Duodenal mucosa (tissue), 2 donors: ENCODE data around the gene ATF3.

Experiments used
- H3K27ac ChIP-seq: one replicate; pipeline ENCODE4 v1.7.0; 2013; ENCODE audit warnings: low read depth, low read length
- H3K27me3 ChIP-seq, 2 donors: one replicate each; pipeline ENCODE4 v1.7.0; 2013; ENCODE audit warnings: low read length in 2 of 2, control low read depth in 1 of 2; ENCODE audit not compliant: insufficient read depth in 2 of 2, control insufficient read depth in 1 of 2
- H3K36me3 ChIP-seq, 2 donors: one replicate each; pipeline ENCODE4 v1.7.0; 2013; ENCODE audit warnings: low read length in 2 of 2, control low read depth in 1 of 2; ENCODE audit not compliant: insufficient read depth in 2 of 2, control insufficient read depth in 1 of 2
- H3K4me1 ChIP-seq, 2 donors: one replicate each; pipeline ENCODE4 v1.7.0; 2013; ENCODE audit warnings: low read length in 2 of 2, control low read depth in 1 of 2; ENCODE audit not compliant: insufficient read depth in 2 of 2, control insufficient read depth in 1 of 2
- H3K4me3 ChIP-seq, 2 donors: one replicate each; pipeline ENCODE4 v1.7.0; 2013; ENCODE audit warnings: low read length in 2 of 2, low read depth in 1 of 2
- H3K9ac ChIP-seq, 2 donors: one replicate each; pipeline ENCODE4 v1.7.0; 2013; ENCODE audit warnings: low read length in 2 of 2, low read depth in 1 of 2
- H3K9me3 ChIP-seq, 2 donors: one replicate each; pipeline ENCODE4 v1.7.0; 2013; ENCODE audit warnings: low read length in 2 of 2, control low read depth in 1 of 2; ENCODE audit not compliant: control insufficient read depth in 1 of 2

ATF3 gene

GRCh38 chr1:212640223-212640878 is 31.8 kb downstream of the ATF3 start:
- peaks cover 15 to 23% of the 10 kb centered on the region in 2 donors for H3K4me1 ChIP-seq
- H3K27me3 ChIP-seq = no peaks in the 10 kb centered on the region
- H3K36me3 ChIP-seq = no peaks in the 10 kb centered on the region
- H3K4me3 ChIP-seq = no peak overlapping the region
- H3K9ac ChIP-seq = no peak overlapping the region
- peaks cover 0 to 3% of the 10 kb centered on the region in 2 donors for H3K9me3 ChIP-seq
- H3K27ac ChIP-seq = no peak overlapping the region

- Histone ChIP-seq H3K9me3 (peaks cover 0 to 3% of the 10 kb centered on the region in 2 donors), H3K36me3 (no peaks in the 10 kb centered on the region), H3K4me3 (no peak overlapping the region), H3K9ac (no peak overlapping the region), H3K27ac (no peak overlapping the region), H3K4me1 (peaks cover 3 to 8% of the 10 kb centered on the region in 2 donors), H3K27me3 (no peaks in the 10 kb centered on the region)
Observed at GRCh38 chr1:212641956-212642355, 33.4 kb downstream of the ATF3 start.

GRCh38 chr1:212643877-212644276 is 35.3 kb downstream of the ATF3 start:
- H3K27me3 ChIP-seq = no peaks in the 10 kb centered on the region
- no peak overlapping the region for H3K9ac ChIP-seq
- H3K36me3 ChIP-seq = no peaks in the 10 kb centered on the region
- no peak overlapping the region for H3K4me3 ChIP-seq
- H3K4me1 ChIP-seq = peaks cover 0 to 6% of the 10 kb centered on the region in 2 donors
- H3K27ac ChIP-seq = no peak overlapping the region
- H3K9me3 ChIP-seq = peaks cover 0 to 3% of the 10 kb centered on the region in 2 donors

- no peak overlapping the region for H3K27ac ChIP-seq
- H3K4me1 ChIP-seq = peaks cover 0 to 6% of the 10 kb centered on the region in 2 donors
Observed at GRCh38 chr1:212644866-212645545, 36.4 kb downstream of the ATF3 start.

GRCh38 chr1:212645546-212646543 is 37.3 kb downstream of the ATF3 start:
- Histone ChIP-seq H3K9me3 (no peaks in the 10 kb centered on the region), H3K4me1 (peaks cover 0 to 6% of the 10 kb centered on the region in 2 donors), H3K9ac (no peak overlapping the region), H3K36me3 (no peaks in the 10 kb centered on the region), H3K27me3 (no peaks in the 10 kb centered on the region), H3K4me3 (no peak overlapping the region), H3K27ac (no peak overlapping the region)

More at GRCh38 chr1:212644866-212645545, 36.4 kb downstream of the ATF3 start:
- H3K36me3 ChIP-seq = no peaks in the 10 kb centered on the region
- peaks cover 0 to 3% of the 10 kb centered on the region in 2 donors for H3K9me3 ChIP-seq
- H3K4me3 ChIP-seq = no peak overlapping the region
- H3K27me3 ChIP-seq = no peaks in the 10 kb centered on the region
- no peak overlapping the region for H3K9ac ChIP-seq

GRCh38 chr1:212646588-212646987 is 38.0 kb downstream of the ATF3 start:
- H3K4me1 ChIP-seq = peaks cover 0 to 6% of the 10 kb centered on the region in 2 donors
- H3K9me3 ChIP-seq = no peaks in the 10 kb centered on the region
- no peaks in the 10 kb centered on the region for H3K27me3 ChIP-seq
- H3K9ac ChIP-seq = no peak overlapping the region
- H3K27ac ChIP-seq = no peak overlapping the region
- H3K4me3 ChIP-seq = no peak overlapping the region
- no peaks in the 10 kb centered on the region for H3K36me3 ChIP-seq

GRCh38 chr1:212647004-212647403 is 38.4 kb downstream of the ATF3 start:
- no peak overlapping the region for H3K9ac ChIP-seq
- peaks cover 0 to 6% of the 10 kb centered on the region in 2 donors for H3K4me1 ChIP-seq
- no peaks in the 10 kb centered on the region for H3K9me3 ChIP-seq
- H3K36me3 ChIP-seq = no peaks in the 10 kb centered on the region
- H3K4me3 ChIP-seq = no peak overlapping the region
- H3K27ac ChIP-seq = no peak overlapping the region
- H3K27me3 ChIP-seq = no peaks in the 10 kb centered on the region

- Histone ChIP-seq H3K4me1 (peaks cover 0 to 6% of the 10 kb centered on the region in 2 donors), H3K9ac (no peak overlapping the region), H3K36me3 (no peaks in the 10 kb centered on the region), H3K27ac (no peak overlapping the region), H3K27me3 (no peaks in the 10 kb centered on the region), H3K9me3 (no peaks in the 10 kb centered on the region), H3K4me3 (no peak overlapping the region)
Observed at GRCh38 chr1:212648431-212648830, 39.9 kb downstream of the ATF3 start.

GRCh38 chr1:212649020-212649419 is 40.5 kb downstream of the ATF3 start:
- Histone ChIP-seq H3K4me3 (no peak overlapping the region), H3K27ac (no peak overlapping the region), H3K9me3 (no peaks in the 10 kb centered on the region), H3K27me3 (peaks cover 0 to 2% of the 10 kb centered on the region in 2 donors), H3K9ac (no peak overlapping the region), H3K4me1 (peaks cover 0 to 6% of the 10 kb centered on the region in 2 donors), H3K36me3 (no peaks in the 10 kb centered on the region)
